Stimulated activated effector memory CD8-positive, alpha-beta T cell treated with anti-CD3 and anti-CD28 coated beads, Interleukin-12 subunit alpha, Interleukin-12 subunit beta, amount 100 ng/mL, for 72 hours (primary cell): ENCODE measurements around the gene MLNR.
A peak's percentile ranks its signal among the peaks of the same experiment; 100 is the strongest.

Experiments
- ATAC-seq: fragments of 150-1000 bp; cut with Tn5 transposase; 2 replicates; pipeline ENCODE4 v1.10.0; 2021
- DNase-seq, 2 donors: peaks; one replicate each; pipeline ENCODE4 v3.0.0; 2021 to 2022; ENCODE audit warnings: low spot score in 2 of 2
- H3K27ac Mint-ChIP-seq: one replicate; pipeline ENCODE4 v1.8.0; 2022; ENCODE audit warnings: mild to moderate bottlenecking, mixed read lengths
- H3K36me3 Mint-ChIP-seq: one replicate; pipeline ENCODE4 v1.8.0; 2022; ENCODE audit warnings: mild to moderate bottlenecking, mixed read lengths
- H3K4me1 Mint-ChIP-seq: one replicate; pipeline ENCODE4 v1.8.0; 2022; ENCODE audit warnings: mixed read lengths
- H3K4me3 Mint-ChIP-seq: one replicate; pipeline ENCODE4 v1.8.0; 2022; ENCODE audit warnings: mild to moderate bottlenecking, mixed read lengths
- H3K9me3 Mint-ChIP-seq: one replicate; pipeline ENCODE4 v1.8.0; 2022; ENCODE audit warnings: mixed read lengths

Gene MLNR

DNA sequence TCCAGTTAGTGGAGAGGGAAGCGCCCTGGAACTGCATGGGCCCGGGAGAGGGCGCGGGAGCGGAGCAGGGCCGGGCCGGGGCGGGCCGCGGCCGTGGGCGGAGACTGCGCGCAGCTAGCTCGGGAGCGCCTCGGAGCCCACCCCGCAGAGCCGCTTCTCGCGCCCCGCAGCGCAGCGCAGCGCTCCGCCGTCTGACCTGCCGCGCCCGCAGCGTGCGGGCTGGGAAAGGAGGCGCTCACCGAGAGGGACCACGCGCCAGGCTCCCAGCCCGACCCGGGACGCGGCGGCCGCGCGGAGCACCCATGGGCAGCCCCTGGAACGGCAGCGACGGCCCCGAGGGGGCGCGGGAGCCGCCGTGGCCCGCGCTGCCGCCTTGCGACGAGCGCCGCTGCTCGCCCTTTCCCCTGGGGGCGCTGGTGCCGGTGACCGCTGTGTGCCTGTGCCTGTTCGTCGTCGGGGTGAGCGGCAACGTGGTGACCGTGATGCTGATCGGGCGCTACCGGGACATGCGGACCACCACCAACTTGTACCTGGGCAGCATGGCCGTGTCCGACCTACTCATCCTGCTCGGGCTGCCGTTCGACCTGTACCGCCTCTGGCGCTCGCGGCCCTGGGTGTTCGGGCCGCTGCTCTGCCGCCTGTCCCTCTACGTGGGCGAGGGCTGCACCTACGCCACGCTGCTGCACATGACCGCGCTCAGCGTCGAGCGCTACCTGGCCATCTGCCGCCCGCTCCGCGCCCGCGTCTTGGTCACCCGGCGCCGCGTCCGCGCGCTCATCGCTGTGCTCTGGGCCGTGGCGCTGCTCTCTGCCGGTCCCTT, at the start of gene MLNR:
TSS of gene MLNR (plus strand) at position 303 of the 820 bp plus-strand sequence. CDS start at position 303, 0 bp downstream.
- ATAC-seq (peak; percentile 66), DNase-seq (peak; percentile 8 to 64)
- Mint-ChIP-seq H3K9me3 (no peaks in the 10 kb centered on the region), H3K27ac (no peak within 1 kb of the TSS), H3K36me3 (no peaks in the 10 kb centered on the region), H3K4me1 (peaks cover 25% of the 10 kb centered on the region), H3K4me3 (peak within 1 kb of the TSS; percentile 68)

DNA sequence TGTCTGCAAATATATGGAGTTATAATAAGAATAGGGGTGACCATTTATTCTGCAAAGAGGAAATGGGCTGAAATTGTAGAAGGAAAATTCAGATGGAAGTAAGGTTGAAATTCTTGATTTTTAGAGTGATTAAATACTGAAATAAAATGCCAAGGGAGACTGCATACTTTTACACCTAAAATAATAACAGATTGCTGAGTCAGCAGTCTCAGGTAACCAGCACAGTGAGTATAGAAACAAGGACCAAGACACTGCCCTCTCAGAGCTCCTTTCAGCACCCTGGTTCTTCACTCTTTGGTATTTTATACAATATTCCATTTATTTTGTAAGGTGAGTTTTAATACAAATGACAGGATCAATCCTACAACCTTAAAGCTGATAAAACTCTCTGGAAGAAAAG, 48.8 kb upstream of the MLNR start:
- Mint-ChIP-seq H3K9me3 (no peaks in the 10 kb centered on the region), H3K4me3 (no peak overlapping the region), H3K36me3 (peaks cover 88% of the 10 kb centered on the region), H3K27ac (no peak overlapping the region), H3K4me1 (peaks cover 1% of the 10 kb centered on the region)
- DNase-seq (no peak), ATAC-seq (no peak)

GRCh38 chr13:49183672-49184325, 36.3 kb upstream of the MLNR start:
- H3K4me1 Mint-ChIP-seq = no peaks in the 10 kb centered on the region
- H3K4me3 Mint-ChIP-seq = no peak overlapping the region
- H3K9me3 Mint-ChIP-seq = no peaks in the 10 kb centered on the region
- peaks cover 28% of the 10 kb centered on the region for H3K36me3 Mint-ChIP-seq
- DNase-seq (no peak), ATAC-seq (peak; percentile 90)
- no peak overlapping the region for H3K27ac Mint-ChIP-seq

DNA sequence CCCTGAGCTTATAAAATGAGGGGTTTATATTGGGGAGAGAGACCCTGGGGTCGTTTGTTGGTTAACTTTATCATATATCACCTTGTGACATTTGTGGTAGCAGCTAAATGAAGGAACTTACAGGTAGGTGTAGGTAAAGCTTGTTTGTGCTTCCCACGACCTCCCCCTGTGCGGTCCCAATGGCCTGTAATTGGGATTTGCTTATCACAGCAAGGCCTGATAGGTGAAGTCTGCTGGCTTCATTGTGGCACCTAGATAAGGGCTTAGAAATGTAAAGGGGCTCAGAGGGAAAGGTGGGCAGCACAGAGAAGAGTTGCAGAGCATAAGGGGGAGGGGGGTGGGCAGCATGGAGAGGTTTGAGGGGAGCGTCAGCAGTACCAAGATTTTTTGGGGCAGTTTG, 35.5 kb upstream of the MLNR start:
- peaks cover 20% of the 10 kb centered on the region for H3K36me3 Mint-ChIP-seq
- H3K9me3 Mint-ChIP-seq = no peaks in the 10 kb centered on the region
- no peak overlapping the region for H3K27ac Mint-ChIP-seq
- H3K4me3 Mint-ChIP-seq = no peak overlapping the region
- ATAC-seq (no peak), DNase-seq (no peak)
- no peaks in the 10 kb centered on the region for H3K4me1 Mint-ChIP-seq

- DNase-seq (no peak), ATAC-seq (peak; percentile 62)
- H3K4me1 Mint-ChIP-seq = no peaks in the 10 kb centered on the region
- H3K27ac Mint-ChIP-seq = no peak overlapping the region
- H3K4me3 Mint-ChIP-seq = no peak overlapping the region
- H3K36me3 Mint-ChIP-seq = peaks cover 17% of the 10 kb centered on the region
- H3K9me3 Mint-ChIP-seq = no peaks in the 10 kb centered on the region
These were observed 34.9 kb upstream of the MLNR start for GRCh38 chr13:49185264-49185663.

DNA sequence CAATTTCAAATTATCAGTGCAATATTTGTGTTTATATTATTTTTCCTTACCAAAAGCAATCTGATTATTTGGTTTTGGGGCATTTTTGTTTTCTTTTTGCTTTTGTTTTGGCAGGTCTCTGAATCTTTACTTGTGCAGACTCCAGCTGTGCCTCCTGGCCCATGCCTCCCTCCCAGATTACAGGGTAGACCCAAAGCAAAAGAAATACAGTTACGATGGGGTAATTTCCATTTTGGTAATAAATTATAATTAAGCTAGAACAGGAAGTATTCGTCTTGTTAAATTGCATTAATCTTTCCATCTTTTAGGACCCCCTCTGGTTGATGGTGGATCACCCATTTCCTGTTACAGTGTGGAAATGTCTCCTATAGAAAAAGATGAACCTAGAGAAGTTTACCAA, 29.2 kb upstream of the MLNR start:
- H3K4me3 Mint-ChIP-seq = no peak overlapping the region
- H3K36me3 Mint-ChIP-seq = no peaks in the 10 kb centered on the region
- DNase-seq = no peak
- no peaks in the 10 kb centered on the region for H3K9me3 Mint-ChIP-seq
- no peak for ATAC-seq
- peak overlapping the region; percentile 48 for H3K27ac Mint-ChIP-seq
- no peaks in the 10 kb centered on the region for H3K4me1 Mint-ChIP-seq

DNA sequence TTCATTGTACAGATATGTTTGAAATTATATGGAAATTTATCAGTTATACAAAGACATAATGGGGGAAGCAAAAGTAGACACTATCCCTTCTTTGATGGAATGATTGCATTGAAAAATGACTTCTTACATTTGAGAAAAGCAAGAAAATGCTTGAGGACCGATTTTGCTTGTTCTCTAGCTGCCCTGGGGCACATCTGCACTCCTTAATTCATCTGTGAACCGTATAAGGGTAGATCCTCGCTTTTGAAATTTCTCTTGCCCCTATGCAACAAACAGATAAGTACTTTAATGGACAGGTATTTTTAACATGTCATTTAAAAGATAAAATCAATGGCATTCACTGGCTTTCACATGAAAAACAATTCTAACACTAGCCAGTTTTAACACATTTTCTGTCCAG, 13.5 kb upstream of the MLNR start:
- Mint-ChIP-seq H3K4me3 (no peak overlapping the region), H3K9me3 (no peaks in the 10 kb centered on the region), H3K4me1 (no peaks in the 10 kb centered on the region), H3K36me3 (peaks cover 78% of the 10 kb centered on the region), H3K27ac (no peak overlapping the region)
- no peak for DNase-seq
- no peak for ATAC-seq

GRCh38 chr13:49208619-49209018, 11.5 kb upstream of the MLNR start:
- ATAC-seq (no peak), DNase-seq (no peak)
- no peak overlapping the region for H3K4me3 Mint-ChIP-seq
- H3K27ac Mint-ChIP-seq = no peak overlapping the region
- H3K4me1 Mint-ChIP-seq = no peaks in the 10 kb centered on the region
- H3K36me3 Mint-ChIP-seq = peaks cover 60% of the 10 kb centered on the region
- H3K9me3 Mint-ChIP-seq = no peaks in the 10 kb centered on the region

- Mint-ChIP-seq H3K4me3 (no peak overlapping the region), H3K9me3 (no peaks in the 10 kb centered on the region), H3K27ac (no peak overlapping the region), H3K4me1 (peaks cover 9% of the 10 kb centered on the region), H3K36me3 (peaks cover 49% of the 10 kb centered on the region)
- ATAC-seq = no peak
- no peak for DNase-seq
These were observed 10.0 kb upstream of the MLNR start for GRCh38 chr13:49210114-49210513.

DNA sequence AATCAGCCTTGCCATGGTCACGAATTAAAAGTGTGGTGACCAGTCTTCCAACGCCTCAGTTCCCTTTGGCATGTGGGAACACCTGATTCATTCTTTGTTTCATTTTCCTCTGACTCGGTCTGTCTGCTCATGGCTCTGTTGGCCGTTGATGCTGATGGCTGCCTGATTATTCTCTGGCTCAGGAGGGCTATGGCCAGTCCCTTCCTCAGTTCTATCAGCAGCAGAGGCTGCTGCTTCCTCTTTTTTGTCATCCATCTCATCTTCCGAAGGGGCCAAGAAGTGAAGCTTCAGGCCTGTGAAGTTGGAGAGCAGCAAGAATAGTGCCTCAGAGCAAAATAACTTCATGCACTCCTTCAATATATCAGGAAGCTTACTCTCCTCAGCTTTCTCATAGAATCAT, 9.5 kb upstream of the MLNR start:
- no peak overlapping the region for H3K4me3 Mint-ChIP-seq
- peaks cover 12% of the 10 kb centered on the region for H3K4me1 Mint-ChIP-seq
- ATAC-seq = no peak
- no peak overlapping the region for H3K27ac Mint-ChIP-seq
- H3K36me3 Mint-ChIP-seq = peaks cover 43% of the 10 kb centered on the region
- no peaks in the 10 kb centered on the region for H3K9me3 Mint-ChIP-seq
- no peak for DNase-seq

DNA sequence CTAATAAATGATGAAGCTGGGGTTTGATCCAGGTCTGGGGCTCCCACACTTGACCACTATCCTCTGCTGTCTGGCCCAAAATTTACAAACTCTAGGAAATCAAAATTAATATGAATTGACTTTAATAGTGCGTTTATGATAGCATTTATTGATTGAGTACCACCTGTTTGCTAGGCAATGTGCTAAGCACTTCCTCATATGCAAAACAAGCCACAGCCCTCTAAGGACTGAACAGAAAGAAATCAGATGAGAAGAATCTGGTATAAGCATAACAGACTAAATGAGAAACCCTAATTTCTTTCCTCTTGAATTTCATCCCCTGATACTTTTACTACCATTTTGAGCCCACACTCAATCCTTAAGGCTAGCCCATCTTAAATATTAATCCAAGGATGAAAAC, 6.6 kb upstream of the MLNR start:
- DNase-seq (no peak), ATAC-seq (no peak)
- H3K4me3 Mint-ChIP-seq = no peak overlapping the region
- no peak overlapping the region for H3K27ac Mint-ChIP-seq
- H3K4me1 Mint-ChIP-seq = peaks cover 21% of the 10 kb centered on the region
- no peaks in the 10 kb centered on the region for H3K9me3 Mint-ChIP-seq
- H3K36me3 Mint-ChIP-seq = peaks cover 15% of the 10 kb centered on the region

- H3K4me3 Mint-ChIP-seq = no peak overlapping the region
- DNase-seq = peak in 1 of 2 donors; percentile 39
- no peak for ATAC-seq
- peaks cover 15% of the 10 kb centered on the region for H3K36me3 Mint-ChIP-seq
- peaks cover 26% of the 10 kb centered on the region for H3K4me1 Mint-ChIP-seq
- H3K9me3 Mint-ChIP-seq = no peaks in the 10 kb centered on the region
- peak overlapping the region; percentile 68 for H3K27ac Mint-ChIP-seq
These were observed 5.9 kb upstream of the MLNR start for GRCh38 chr13:49213997-49214916.

- peak; percentile 66 for ATAC-seq
- H3K36me3 Mint-ChIP-seq = peaks cover 9% of the 10 kb centered on the region
- H3K9me3 Mint-ChIP-seq = no peaks in the 10 kb centered on the region
- H3K4me3 Mint-ChIP-seq = no peak overlapping the region
- DNase-seq = peak in 1 of 2 donors; percentile 50
- H3K4me1 Mint-ChIP-seq = peaks cover 30% of the 10 kb centered on the region
- peak overlapping the region; percentile 68 for H3K27ac Mint-ChIP-seq
These were observed 5.2 kb upstream of the MLNR start for GRCh38 chr13:49214917-49215376.

- Mint-ChIP-seq H3K27ac (no peak overlapping the region), H3K4me3 (no peak overlapping the region)
These were observed 3.8 kb upstream of the MLNR start for GRCh38 chr13:49216334-49216733.

GRCh38 chr13:49217962-49218492, 2.1 kb upstream of the MLNR start:
- Mint-ChIP-seq H3K36me3 (no peaks in the 10 kb centered on the region), H3K9me3 (no peaks in the 10 kb centered on the region), H3K4me3 (no peak overlapping the region), H3K4me1 (peaks cover 35% of the 10 kb centered on the region), H3K27ac (no peak overlapping the region)
- ATAC-seq (no peak), DNase-seq (peak in 1 of 2 donors; percentile 40)

More at GRCh38 chr13:49216334-49216733, 3.8 kb upstream of the MLNR start:
- no peaks in the 10 kb centered on the region for H3K9me3 Mint-ChIP-seq
- DNase-seq (peak in 1 of 2 donors; percentile 30), ATAC-seq (no peak)
- peaks cover 6% of the 10 kb centered on the region for H3K36me3 Mint-ChIP-seq
- peaks cover 33% of the 10 kb centered on the region for H3K4me1 Mint-ChIP-seq
